WERI-Rb-1 (cell line): ENCODE results near the gene GKAP1.

Experiments used
- DNase-seq: peaks from one replicate; pipeline ENCODE4 v3.0.0-alpha.2; 2020
- H3K27ac ChIP-seq: fragments of 250-450 bp; sonication (Bioruptor Pico); 2 replicates; pipeline ENCODE4 v1.5.1; 2020; ENCODE audit warnings: mild to moderate bottlenecking, moderate library complexity
- H3K27me3 ChIP-seq: fragments of 250-450 bp; sonication (Bioruptor Pico); 2 replicates; pipeline ENCODE4 v1.5.1; 2021; ENCODE audit warnings: mild to moderate bottlenecking, low read depth, moderate library complexity; ENCODE audit not compliant: insufficient read depth, severe bottlenecking
- H3K36me3 ChIP-seq: fragments of 250-450 bp; sonication (Bioruptor Pico); 2 replicates; pipeline ENCODE4 v1.5.1; 2020; ENCODE audit warnings: mild to moderate bottlenecking, moderate library complexity
- H3K4me3 ChIP-seq: 2 replicates; pipeline ENCODE4 v1.5.1; 2011; ENCODE audit warnings: low read depth, mild to moderate bottlenecking, control low read depth, low read length
- H3K9me3 ChIP-seq: fragments of 250-450 bp; sonication (Bioruptor Pico); 2 replicates; pipeline ENCODE4 v1.5.1; 2021; ENCODE audit warnings: mild to moderate bottlenecking, moderate library complexity; ENCODE audit not compliant: severe bottlenecking
- TF ChIP-seq, protein P1 (sequence below): IDR thresholded peaks from 2 replicates; pipeline ENCODE4 v1.5.1; 2011; ENCODE audit warnings: low read depth, mild to moderate bottlenecking, control low read depth, inconsistent platforms, low read length

The GKAP1 gene

DNA sequence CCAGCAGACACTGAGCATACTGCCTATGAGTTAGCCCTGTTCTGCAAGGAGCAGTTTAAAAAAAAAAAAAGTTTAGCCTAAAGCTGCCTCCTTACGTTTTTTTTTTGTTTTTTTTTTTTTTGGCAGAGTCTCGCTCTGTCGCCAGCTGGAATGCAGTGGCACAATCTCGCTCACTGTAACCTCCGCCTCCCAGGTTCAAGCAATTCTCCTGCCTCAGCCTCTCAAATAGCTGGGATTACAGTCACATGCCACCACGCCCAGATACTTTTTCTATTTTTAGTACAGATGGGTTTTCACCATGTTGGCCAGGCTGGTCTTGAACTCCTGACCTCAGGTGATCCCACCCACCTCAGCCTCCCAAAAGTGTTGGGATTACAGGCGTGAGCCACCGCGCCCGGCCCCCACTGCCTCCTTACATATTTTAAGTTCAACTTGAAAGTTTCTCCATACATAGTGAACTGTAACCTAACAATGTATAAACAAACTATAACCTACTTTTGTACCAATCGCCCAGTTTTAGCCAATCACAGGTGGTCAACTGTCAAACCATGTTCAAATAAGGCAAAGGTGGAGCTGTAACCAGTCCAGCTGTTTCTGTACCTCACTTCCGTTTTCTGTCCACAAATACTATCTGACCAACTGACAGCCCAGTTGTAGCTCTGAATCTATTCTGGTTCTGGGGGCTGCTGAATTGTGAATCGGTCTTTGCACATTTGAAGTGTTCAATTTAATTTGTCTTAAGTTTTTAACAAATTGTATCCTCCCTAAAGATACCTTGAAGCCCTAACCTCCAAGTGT is 17.1 kb downstream of the GKAP1 start:
- no peak for DNase-seq
- no peak overlapping the region for H3K27ac ChIP-seq
- peaks cover 36% of the 10 kb centered on the region for H3K36me3 ChIP-seq
- H3K27me3 ChIP-seq: no peaks in the 10 kb centered on the region
- H3K4me3 ChIP-seq: no peak overlapping the region
- H3K9me3 ChIP-seq: no peaks in the 10 kb centered on the region
- TF ChIP-seq, protein P1, sequence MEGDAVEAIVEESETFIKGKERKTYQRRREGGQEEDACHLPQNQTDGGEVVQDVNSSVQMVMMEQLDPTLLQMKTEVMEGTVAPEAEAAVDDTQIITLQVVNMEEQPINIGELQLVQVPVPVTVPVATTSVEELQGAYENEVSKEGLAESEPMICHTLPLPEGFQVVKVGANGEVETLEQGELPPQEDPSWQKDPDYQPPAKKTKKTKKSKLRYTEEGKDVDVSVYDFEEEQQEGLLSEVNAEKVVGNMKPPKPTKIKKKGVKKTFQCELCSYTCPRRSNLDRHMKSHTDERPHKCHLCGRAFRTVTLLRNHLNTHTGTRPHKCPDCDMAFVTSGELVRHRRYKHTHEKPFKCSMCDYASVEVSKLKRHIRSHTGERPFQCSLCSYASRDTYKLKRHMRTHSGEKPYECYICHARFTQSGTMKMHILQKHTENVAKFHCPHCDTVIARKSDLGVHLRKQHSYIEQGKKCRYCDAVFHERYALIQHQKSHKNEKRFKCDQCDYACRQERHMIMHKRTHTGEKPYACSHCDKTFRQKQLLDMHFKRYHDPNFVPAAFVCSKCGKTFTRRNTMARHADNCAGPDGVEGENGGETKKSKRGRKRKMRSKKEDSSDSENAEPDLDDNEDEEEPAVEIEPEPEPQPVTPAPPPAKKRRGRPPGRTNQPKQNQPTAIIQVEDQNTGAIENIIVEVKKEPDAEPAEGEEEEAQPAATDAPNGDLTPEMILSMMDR: no peak

DNA sequence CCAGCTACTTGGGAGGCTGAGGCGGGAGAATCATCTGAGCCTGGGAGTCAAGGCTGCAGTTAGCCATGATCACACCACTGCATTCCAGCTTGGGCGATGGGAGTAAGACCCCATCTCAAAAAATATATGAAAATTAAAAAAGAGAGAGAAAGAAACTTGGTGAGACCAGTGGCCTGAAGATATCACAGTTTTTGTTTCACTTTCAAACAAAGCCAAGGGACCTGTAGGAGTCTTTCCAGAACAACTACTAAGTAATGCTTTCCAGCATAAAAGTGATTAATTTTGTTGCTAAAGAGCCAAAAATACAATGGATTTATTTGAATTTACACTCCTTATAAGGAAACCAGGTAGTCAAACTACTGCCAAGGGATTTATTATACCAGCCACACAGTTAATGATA is 23.5 kb downstream of the GKAP1 start:
- Histone ChIP-seq H3K9me3 (no peaks in the 10 kb centered on the region), H3K36me3 (peaks cover 41% of the 10 kb centered on the region), H3K27ac (no peak overlapping the region), H3K4me3 (no peak overlapping the region), H3K27me3 (no peaks in the 10 kb centered on the region)
- DNase-seq: no peak
- TF ChIP-seq, protein P1: no peak

DNA sequence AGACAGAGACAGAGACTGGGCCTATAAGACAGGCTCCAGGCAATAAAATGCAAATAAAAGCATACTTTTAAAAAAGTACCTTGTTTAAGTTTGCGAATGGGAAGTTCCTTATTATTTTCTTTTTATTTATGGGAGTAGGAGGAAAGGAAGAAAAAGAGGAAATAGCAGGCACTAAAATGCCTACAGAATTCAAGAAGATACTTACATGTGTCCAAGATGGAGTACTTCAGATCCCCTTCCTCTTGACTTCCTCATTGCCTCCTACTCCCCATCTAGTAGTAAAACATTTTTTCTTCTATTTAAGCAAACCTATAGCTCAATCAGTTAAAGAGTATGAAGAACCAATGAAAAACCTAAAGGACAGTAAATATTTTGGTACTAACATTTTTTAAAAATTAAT is 24.8 kb downstream of the GKAP1 start:
- Histone ChIP-seq H3K4me3 (no peak overlapping the region), H3K27me3 (no peaks in the 10 kb centered on the region), H3K27ac (no peak overlapping the region), H3K9me3 (no peaks in the 10 kb centered on the region), H3K36me3 (peaks cover 31% of the 10 kb centered on the region)
- TF ChIP-seq, protein P1: no peak
- DNase-seq: no peak

GRCh38 chr9:83778164-83778563 is 39.4 kb downstream of the GKAP1 start:
- no peaks in the 10 kb centered on the region for H3K27me3 ChIP-seq
- H3K36me3 ChIP-seq: peaks cover 19% of the 10 kb centered on the region
- DNase-seq: no peak
- H3K4me3 ChIP-seq: no peak overlapping the region
- H3K27ac ChIP-seq: no peak overlapping the region
- H3K9me3 ChIP-seq: no peaks in the 10 kb centered on the region
- TF ChIP-seq, protein P1: no peak

DNA sequence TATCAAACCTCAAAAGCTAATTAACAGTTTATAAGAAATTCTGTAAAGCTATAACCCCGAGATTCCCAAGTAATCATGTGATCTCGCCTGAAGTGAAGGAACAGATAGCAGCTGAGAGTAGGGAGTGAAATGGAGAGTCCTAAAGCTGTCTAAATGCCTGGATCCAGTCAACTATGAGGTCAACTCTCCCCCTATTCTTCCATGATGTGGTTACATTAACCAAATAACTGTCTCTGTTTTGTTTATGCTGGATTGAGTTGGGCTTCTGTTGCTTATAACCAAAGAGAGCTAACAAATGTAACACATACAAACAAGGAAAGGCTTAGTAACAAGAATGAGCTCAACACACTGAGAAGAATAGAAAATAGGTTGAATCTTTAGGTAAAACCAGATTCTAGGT is 41.6 kb downstream of the GKAP1 start:
- H3K4me3 ChIP-seq: no peak overlapping the region
- peaks cover 11% of the 10 kb centered on the region for H3K36me3 ChIP-seq
- no peak for DNase-seq
- H3K9me3 ChIP-seq: no peaks in the 10 kb centered on the region
- TF ChIP-seq, protein P1: no peak
- H3K27me3 ChIP-seq: no peaks in the 10 kb centered on the region
- no peak overlapping the region for H3K27ac ChIP-seq

DNA sequence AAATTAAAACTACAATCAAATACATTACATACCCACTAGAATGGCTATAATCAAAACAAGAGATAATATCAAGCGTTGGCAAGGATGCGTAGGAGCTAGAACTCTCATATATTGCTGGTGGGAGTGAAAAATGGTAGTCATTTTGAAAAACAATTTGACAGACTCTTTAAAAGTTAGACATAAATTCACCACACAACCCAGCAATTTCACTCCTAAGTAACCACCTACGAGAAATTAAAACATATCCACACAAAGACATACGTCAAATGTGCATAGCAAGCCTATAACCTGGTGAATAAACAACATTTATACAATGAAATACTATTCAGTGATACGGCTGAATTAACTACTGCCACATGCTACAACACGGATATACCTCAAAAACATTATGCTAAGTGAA is 44.7 kb downstream of the GKAP1 start:
- Histone ChIP-seq H3K4me3 (no peak overlapping the region), H3K27ac (no peak overlapping the region), H3K27me3 (no peaks in the 10 kb centered on the region), H3K9me3 (no peaks in the 10 kb centered on the region), H3K36me3 (no peaks in the 10 kb centered on the region)
- TF ChIP-seq, protein P1: no peak
- DNase-seq: no peak
